Left lung (tissue), 10 donors: ENCODE data around the gene ADRA1B. TPM values are rescaled to one million over a fixed set of nuclear protein-coding genes. Genes with fewer than 3 reads are reported as not detected.
A peak's percentile ranks its signal among the peaks of the same experiment; 100 is the strongest.

Experiments
- ATAC-seq: fragments of 200-7000 bp; cut with Tn5 transposase; one replicate; pipeline ENCODE4 v1.9.1; 2020; ENCODE audit warnings: moderate library complexity
- DNase-seq, 4 donors: peaks; one replicate each; pipeline ENCODE4 v3.0.0-alpha.2; 2013 to 2020
- H3K27ac ChIP-seq, 2 donors: fragments of 200-600 bp; sonication (generic) in 1 of 2; one replicate each; pipeline versions ENCODE4 v1.5.0 to v1.8.0; 2020 to 2021
- H3K27me3 ChIP-seq, 2 donors: fragments of 200-600 bp; sonication (generic) in 1 of 2; one replicate each; pipeline versions ENCODE4 v1.5.0 to v1.8.0; 2020 to 2021
- H3K36me3 ChIP-seq, 2 donors: fragments of 200-600 bp; sonication (generic) in 1 of 2; one replicate each; pipeline versions ENCODE4 v1.5.0 to v1.8.0; 2020 to 2021
- H3K4me1 ChIP-seq, 2 donors: fragments of 200-600 bp; one replicate each; pipeline ENCODE4 v1.8.0; 2021
- H3K4me3 ChIP-seq, 2 donors: fragments of 200-600 bp; sonication (generic) in 1 of 2; one replicate each; pipeline versions ENCODE4 v1.5.0 to v1.8.0; 2020 to 2021; ENCODE audit warnings: mild to moderate bottlenecking in 1 of 2
- H3K9me3 ChIP-seq, 2 donors: fragments of 200-600 bp; sonication (generic) in 1 of 2; one replicate each; pipeline versions ENCODE4 v1.5.0 to v1.8.0; 2020 to 2021
- CTCF ChIP-seq, 2 donors: fragments of 200-600 bp; sonication (generic) in 1 of 2; IDR thresholded peaks; one replicate each; pipeline versions ENCODE4 v1.5.0 to v1.8.0; 2021; ENCODE audit warnings: antibody characterized with exemption in 2 of 2
- intact Hi-C, 2 donors: fragments of 100-400 bp; cut with DNase I; formaldehyde crosslinking; loops; one replicate each; pipeline versions ENCODE4 v1.11.2 to v1.14.2; 2022
- polyA plus RNA-seq, 6 donors: library from polyadenylated mRNA; unstranded; fragments of 120-200 nt; gene quantifications; one replicate each; pipeline ENCODE4 v1.2.1, GENCODE V29; 2013; ENCODE audit not compliant: insufficient read length in 6 of 6
- total RNA-seq, 2 donors: library from RNA; stranded (reverse); fragmentation: NEBNext Ultra II Directional; extraction: Animal tissue kit (Norgen Biotek cat#: 25700); gene quantifications; one replicate each; pipeline ENCODE4 v1.2.1, GENCODE V29; 2021
- donor health status: DM: no; HTN: yes; CAD: no.
- donor health status: DM: no; HTN: no; CAD: no.

The ADRA1B gene
- total and polyA plus RNA-seq, 8 donors: 0.51 to 2.5 (median 0.93) TPM

GRCh38 chr5:159971931-159972461 lies 55.7 kb downstream of the ADRA1B start:
- Histone ChIP-seq H3K9me3 (no peaks in the 10 kb centered on the region), H3K4me1 (peaks cover 0 to 4% of the 10 kb centered on the region in 2 donors), H3K4me3 (no peak overlapping the region), H3K27me3 (peaks cover 32 to 55% of the 10 kb centered on the region in 2 donors), H3K36me3 (no peaks in the 10 kb centered on the region), H3K27ac (no peak overlapping the region)
- DNase-seq: peak in 1 of 4 donors; percentile 82
- peak; percentile 76 for ATAC-seq
- intact Hi-C loops: no loop called here
- no peak for TF ChIP-seq CTCF (IDR thresholded peaks at IDR 0.05)

GRCh38 chr5:159972538-159973362 lies 56.5 kb downstream of the ADRA1B start:
- intact Hi-C loops: no loop called here
- Histone ChIP-seq H3K4me1 (peaks cover 0 to 4% of the 10 kb centered on the region in 2 donors), H3K9me3 (no peaks in the 10 kb centered on the region), H3K27me3 (peaks cover 32 to 48% of the 10 kb centered on the region in 2 donors), H3K36me3 (no peaks in the 10 kb centered on the region), H3K27ac (no peak overlapping the region), H3K4me3 (no peak overlapping the region)
- DNase-seq (no peak), ATAC-seq (no peak)
- no peak for TF ChIP-seq CTCF (IDR thresholded peaks at IDR 0.05)

- no peak overlapping the region for H3K27ac ChIP-seq
- peak; percentile 56 for ATAC-seq
- no peaks in the 10 kb centered on the region for H3K36me3 ChIP-seq
- H3K9me3 ChIP-seq: no peaks in the 10 kb centered on the region
- H3K4me1 ChIP-seq: peaks cover 0 to 4% of the 10 kb centered on the region in 2 donors
- no peak for TF ChIP-seq CTCF (IDR thresholded peaks at IDR 0.05)
- no peak for DNase-seq
- no peak overlapping the region for H3K4me3 ChIP-seq
- intact Hi-C loops: no loop called here
- H3K27me3 ChIP-seq: peaks cover 28 to 43% of the 10 kb centered on the region in 2 donors
Measured at GRCh38 chr5:159975462-159976019, 59.3 kb downstream of the ADRA1B start.

- Histone ChIP-seq H3K36me3 (no peaks in the 10 kb centered on the region), H3K9me3 (no peaks in the 10 kb centered on the region), H3K27ac (no peak overlapping the region), H3K27me3 (peaks cover 15 to 36% of the 10 kb centered on the region in 2 donors), H3K4me1 (peaks cover 0 to 3% of the 10 kb centered on the region in 2 donors), H3K4me3 (no peak overlapping the region)
- DNase-seq (no peak), ATAC-seq (no peak)
- intact Hi-C loops: no loop called here
- TF ChIP-seq CTCF (IDR thresholded peaks at IDR 0.05): no peak
Measured at GRCh38 chr5:159976921-159977320, 60.6 kb downstream of the ADRA1B start.

- intact Hi-C loops: no loop called here
- peaks cover 2 to 22% of the 10 kb centered on the region in 2 donors for H3K27me3 ChIP-seq
- DNase-seq: no peak
Measured at GRCh38 chr5:159978358-159978757, 62.1 kb downstream of the ADRA1B start.

More at GRCh38 chr5:159978358-159978757, 62.1 kb downstream of the ADRA1B start:
- H3K4me1 ChIP-seq: no peaks in the 10 kb centered on the region
- H3K27ac ChIP-seq: no peak overlapping the region
- no peak overlapping the region for H3K4me3 ChIP-seq
- no peaks in the 10 kb centered on the region for H3K36me3 ChIP-seq
- H3K9me3 ChIP-seq: no peaks in the 10 kb centered on the region
- no peak for TF ChIP-seq CTCF (IDR thresholded peaks at IDR 0.05)
- no peak for ATAC-seq
